IPS DF 4.7 (cell line): ENCODE measurements around the gene PPP1R16B.
"Not testable (repeated sequence)": the region's sequence is repeated elsewhere in the genome, so short reads cannot be mapped to it uniquely, and the experiment has no call there.

Experiments used
- DNase-seq: peaks from one replicate; pipeline ENCODE4 v3.0.0-alpha.2; 2013; ENCODE audit warnings: low spot score; ENCODE audit errors: extremely low read depth

PPP1R16B gene

DNA sequence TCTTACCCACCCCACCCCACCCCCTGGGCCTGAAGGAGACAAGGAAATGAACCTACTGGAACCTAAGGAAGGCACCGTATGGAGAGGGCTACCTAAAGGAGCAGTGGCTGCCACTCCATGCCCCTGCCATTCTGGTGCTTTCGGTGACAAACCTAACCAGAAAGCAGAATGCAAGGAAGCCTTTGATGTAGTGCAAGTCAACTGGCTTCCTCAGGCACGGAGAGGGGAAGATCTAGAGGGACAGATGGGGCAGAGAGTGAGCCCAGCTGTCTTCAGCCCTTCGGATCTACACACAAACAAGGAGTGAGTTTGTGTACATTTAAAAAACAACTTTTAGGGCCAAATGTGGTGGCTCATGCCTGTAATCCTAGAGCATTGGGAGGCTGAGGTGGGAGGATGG lies 39.5 kb downstream of the PPP1R16B start:
- DNase-seq = no peak

DNA sequence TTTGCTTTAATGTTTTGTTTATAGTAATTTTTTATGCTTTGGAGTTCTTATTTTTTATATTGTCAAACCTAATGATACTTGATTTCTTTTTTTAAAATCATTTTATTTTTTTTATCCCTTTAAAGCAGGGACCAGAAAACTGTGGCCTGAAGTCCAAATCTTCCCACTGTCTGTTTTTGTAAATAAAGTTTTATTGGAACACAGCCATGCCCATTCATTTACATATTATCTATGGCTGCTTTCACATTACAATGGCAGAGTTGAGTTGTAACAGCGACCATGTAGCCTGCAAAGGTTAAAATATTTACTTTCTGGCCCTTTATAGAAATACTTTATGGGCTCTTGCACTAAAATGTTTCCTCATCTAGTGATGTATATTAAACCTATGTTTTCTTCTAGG lies 42.3 kb downstream of the PPP1R16B start:
- no peak for DNase-seq

DNA sequence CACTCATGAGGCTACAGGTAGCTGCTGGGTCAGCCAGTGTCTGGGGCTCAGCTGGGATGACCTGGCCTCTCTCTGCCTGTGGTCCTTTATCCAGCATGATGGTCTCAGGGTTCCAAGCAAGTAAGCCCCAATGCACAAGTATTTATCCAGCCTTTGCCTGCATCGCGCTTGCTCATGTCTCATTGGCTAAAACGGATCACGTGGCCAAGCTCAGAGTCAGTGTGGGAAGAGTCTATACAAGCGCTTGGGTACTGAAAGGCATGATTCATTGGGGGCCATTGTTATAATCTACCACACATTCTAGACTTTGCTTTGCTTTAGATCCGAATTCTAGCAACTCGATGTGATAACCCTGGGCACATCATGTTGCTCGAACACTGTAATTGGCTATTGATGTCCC lies 48.3 kb downstream of the PPP1R16B start:
- DNase-seq = no peak

DNA sequence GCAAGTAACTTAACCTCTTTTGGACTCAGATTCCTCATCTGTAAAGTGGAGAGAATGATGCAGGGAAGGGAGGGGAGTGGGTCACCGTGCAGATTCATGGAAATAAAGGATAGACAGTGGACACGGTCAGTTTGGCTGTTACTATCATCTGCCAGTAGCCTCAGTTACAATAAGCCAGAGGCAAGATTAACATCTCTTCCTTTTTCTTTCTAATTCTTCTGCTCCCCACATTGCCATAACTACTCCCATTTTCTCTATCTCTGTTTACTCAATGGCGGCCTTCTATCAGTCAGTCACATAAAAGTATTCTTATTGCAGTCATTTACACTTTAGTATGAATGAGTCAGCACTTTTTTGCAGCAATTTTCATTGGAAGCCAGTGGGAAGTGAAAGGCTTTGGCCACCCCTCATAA lies 49.2 kb downstream of the PPP1R16B start:
- no peak for DNase-seq

DNA sequence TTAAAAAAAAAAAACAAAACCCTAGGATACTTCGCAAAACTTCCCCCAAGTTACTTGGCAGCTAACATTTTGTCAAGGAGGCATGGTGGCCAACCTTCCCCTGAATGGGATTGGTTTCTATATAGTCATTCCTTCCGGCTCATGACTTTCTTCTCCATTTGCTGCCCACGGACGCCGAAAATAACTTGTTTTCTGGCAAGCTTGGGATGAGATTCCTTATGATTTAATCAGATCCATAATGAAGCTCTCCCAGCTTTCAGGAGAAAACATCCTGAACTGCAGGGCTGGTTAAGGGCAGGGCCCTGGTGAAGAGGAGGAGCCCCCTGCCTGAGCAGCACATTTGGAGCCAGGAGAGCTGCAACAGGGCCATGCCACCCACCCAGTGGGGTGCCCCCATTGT lies 49.9 kb downstream of the PPP1R16B start:
- DNase-seq = no peak

DNA sequence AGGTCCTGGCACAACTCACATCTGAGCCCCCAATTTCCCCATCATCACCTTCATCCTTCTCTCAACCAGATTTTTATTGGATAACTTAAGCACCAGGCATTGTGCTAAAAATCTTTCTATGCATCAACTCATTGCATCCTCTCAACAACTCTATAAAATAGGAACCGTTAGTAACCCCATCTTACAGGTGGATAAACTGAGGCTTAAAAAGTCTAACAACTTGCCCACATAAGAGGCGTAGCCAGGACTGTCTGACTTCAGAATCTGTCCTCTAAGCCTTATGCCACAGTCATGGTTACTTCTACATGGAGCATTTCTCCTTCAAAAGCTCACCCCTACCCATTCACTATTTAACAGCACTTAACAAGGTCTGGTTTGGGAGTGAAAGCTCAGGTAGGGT lies 51.1 kb downstream of the PPP1R16B start:
- no peak for DNase-seq

DNA sequence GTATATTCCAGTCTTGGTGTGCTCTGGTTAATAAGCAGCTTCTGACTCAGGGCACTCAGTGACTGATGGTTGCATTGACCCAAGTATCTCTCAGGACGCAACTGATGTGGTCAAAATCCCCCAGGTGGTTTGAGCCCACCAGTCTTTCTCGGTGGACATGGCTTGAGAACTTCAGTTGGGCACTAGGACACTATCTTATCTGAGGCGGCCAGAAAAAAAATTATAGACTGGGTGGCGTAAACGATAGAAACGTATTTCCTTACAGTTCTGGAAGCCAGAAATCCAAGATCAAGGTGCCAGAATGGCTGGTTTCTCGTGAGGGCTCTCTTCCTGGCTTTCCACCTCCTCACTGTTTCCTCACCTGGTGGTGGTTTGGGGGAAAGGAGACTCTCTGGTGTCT lies 52.2 kb downstream of the PPP1R16B start:
- DNase-seq = no peak

DNA sequence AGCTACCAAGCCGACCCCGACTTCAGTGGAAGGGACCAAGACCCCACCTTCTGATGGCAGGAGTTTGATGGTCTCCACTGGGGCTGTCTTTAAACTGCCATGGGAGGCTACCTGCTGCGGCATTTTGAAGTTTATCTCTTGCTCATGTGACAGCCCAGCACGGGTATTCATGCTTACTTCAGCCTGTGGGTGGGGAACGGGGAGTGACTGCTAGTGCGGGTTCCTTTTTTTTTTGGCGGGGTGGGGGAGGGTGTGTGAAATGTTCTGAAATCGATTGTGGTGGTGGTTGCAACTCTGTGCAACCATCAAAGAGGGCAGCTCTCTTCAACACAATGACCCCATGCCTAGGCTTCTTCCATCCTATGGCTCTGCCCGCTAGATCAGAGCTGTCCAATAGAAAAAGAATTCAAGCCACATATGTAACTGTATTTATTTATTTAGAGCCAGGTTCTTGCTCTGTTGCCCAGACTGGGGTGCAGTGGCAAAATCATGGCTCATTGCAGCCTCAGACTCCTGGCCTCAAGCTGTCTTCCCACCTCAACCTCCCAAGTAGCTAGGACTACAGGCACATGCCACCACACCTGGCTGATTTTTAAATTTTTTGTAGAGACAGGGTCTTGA lies 53.7 kb downstream of the PPP1R16B start:
- DNase-seq = no peak

DNA sequence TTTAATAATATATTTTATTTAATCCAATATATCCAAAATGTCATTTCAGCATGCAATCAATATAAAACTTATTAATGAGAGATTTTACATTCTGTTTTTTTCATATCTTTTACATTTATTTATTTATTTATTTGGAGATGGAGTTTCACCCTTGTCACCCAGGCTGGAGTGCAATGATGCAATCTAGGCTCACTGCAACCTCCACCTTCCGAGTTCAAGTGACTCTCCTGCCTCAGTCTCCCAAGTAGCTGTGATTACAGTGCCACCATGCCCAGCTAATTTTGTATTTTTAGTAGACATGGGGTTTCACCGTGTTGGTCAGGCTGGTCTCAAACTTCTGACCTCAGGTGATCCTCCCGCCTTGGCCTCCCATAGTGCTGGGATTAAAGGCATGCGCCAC lies 54.4 kb downstream of the PPP1R16B start:
- DNase-seq = not testable (repeated sequence)

DNA sequence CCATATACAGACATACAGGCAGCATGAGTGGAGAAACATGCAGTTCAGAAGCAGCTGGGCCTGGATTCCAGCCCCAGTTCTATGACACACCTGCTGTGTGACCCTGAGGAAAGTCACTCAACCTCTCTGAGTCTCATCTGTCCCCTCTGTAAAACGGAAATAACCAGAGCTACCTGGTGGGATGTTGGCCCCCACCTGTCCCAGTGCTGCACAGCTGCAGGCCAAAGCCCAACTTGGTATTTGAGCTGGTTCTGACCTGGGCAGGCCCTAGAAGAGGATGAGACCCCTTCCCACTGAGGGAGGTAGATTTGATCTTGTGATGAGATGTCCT lies 55.5 kb downstream of the PPP1R16B start:
- no peak for DNase-seq

DNA sequence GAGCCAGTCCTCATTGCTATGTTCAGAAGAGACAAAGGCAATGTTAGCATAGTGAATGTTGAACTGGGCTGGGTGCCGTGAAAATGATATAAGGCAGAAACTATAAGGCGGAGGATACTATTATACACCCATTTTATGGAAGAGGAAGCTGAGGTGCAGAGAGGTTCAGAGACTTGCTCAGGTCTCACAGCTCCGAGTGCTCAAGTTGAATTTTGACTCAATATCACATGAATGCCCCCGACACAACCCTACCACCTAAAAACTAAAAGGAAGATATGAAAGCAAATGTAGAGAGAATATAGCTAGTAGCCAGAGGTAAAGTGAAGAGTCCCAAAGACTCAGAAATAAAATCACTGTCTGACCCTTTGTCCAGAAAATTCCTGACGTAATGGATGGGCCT lies 56.7 kb downstream of the PPP1R16B start:
- no peak for DNase-seq

DNA sequence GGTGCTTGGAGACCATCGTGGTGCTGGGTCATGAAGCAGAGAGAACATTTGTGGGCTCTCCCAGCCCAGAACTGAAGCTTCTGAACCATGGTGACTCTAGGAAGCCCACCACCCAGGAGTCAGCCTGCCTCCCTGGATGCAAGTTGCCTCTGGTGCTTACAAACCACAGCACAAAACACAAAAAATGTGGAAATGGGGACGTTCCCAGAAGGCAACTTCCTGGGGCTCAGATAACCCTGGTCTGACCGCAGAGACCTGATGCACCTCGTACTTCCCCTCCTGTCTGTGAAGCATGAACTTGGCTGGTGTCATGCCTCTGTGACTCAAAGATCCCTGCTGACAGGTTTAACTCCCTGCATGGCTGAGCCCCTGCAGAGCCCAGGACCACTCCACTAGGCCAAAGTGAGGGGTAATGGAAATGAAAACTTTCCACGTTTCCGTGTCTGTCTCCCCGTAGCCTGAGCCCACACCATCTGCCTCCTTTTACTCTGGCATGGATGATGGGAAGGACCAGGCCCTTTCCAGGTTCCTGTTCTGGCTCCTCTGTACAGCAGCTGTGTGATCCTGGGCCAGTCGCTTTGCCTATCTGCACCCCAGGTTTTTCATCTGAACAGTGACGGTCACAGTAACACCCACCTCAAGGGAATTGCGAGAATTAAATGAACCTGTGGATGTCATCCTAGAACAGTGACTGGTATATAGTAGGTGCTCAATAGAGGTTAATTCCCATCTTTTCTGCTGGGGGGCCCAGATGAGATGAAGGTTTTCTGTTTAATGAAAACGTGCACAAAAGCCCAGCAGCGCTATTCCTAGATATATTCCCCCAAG lies 57.7 kb downstream of the PPP1R16B start:
- no peak for DNase-seq

DNA sequence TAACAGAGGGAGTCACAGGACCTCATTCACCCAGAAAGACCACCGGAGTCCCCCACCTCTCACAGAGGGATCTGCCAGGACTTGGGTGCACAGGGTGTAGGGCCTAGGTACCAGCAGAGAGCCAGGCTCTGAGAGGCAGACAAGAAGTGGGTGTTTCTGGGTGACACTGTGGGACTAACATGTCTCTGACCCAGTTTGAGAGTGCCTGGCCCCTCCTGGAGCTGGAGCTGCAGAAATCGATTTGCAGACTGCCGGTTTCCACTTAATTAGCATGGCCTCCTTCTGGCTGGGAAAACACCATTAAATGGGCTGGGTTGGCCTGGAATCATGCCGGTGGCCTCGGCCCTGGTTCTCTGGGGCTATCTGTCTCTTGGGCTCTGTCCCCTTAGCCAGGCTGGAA lies 59.2 kb downstream of the PPP1R16B start:
- no peak for DNase-seq

DNA sequence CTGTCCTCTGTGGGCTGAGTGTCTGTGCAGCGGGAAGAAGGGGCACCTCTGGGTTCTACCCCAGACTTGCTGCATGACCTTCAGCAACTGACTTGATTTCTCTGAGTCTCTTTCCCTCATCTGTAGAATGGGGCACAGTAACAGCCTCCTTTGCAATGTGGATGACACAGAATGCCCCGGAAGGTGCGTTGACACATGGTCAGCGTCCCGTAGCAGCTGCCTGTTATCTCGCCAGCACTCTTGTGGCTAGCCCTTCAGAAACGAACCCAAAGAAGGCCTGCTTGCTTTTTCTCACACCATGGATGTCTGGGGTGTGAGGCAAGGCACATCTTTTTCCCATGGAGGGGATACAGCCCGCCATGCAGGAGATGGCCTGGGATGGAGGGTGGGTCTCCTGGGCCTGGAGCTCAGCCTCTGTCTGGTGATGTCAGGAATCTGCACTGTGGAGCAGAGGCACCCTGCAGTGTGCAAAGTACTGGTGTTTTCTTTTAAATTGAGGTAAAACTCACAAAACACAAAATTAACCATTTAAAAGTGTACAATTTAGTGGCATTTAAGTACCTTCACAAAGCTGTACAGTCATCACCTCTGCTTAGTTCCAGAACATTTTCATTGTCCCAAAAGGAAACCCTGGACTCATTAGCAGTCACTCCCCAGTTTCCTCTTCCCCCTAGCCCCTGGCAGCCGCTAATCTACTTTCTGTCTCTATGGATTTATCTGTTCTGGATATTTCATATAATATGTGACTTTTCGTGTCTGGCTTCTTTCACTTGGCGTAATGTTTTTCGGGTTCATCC lies 61.0 kb downstream of the PPP1R16B start:
- DNase-seq = no peak

DNA sequence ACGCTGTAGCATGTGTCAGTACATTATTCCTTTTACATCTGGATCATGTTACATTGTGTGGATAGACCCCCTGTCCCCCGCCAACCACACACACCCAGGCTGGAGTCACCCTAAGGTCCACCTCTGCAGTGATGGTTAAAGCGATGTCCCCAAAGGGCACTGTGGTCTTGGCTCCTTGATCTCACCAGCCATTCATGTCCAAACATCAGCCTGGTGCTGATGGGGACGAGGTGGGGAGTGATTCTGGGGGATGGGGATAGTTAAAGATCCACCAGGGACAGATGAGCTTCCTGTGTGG lies 61.5 kb downstream of the PPP1R16B start:
- DNase-seq = no peak

DNA sequence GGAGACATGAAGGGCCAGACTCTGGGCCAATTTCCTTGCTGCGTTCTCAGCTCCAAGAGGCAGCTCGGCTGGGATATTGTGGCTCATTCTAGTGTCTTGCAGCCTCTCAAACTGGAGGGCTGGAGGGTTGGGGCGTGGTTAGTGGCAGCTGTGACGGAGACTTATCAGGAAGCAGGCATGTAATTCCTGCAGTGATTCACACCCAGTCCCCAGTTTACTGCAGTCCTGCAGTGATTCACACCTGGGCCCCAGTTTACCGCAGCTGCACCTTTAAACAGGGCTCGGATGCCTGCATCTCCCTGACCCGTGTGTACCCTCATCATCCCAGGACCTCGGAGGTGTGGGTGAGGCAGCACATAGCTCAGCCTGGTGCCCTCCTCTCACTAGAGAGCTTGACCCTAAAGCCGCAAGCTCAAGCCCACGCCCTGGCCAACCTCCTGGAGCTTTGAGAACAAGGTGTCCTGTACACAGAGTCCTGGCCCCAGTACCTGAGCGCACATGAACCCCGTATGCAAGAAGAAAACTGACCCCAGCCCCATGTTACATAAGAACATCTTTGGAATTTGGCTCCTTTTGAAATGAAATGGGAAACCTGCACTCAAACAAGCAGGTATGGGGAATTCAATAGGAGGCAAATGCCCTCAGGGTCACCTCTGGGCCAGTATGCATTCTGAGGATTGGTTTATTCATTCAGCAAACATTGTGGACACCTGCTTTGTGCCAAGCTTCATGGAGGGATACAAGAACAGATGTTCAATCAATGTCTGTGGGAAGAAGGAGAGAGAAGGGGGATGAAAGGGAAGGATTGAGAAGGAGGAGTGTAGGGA lies 65.4 kb downstream of the PPP1R16B start:
- DNase-seq = no peak

DNA sequence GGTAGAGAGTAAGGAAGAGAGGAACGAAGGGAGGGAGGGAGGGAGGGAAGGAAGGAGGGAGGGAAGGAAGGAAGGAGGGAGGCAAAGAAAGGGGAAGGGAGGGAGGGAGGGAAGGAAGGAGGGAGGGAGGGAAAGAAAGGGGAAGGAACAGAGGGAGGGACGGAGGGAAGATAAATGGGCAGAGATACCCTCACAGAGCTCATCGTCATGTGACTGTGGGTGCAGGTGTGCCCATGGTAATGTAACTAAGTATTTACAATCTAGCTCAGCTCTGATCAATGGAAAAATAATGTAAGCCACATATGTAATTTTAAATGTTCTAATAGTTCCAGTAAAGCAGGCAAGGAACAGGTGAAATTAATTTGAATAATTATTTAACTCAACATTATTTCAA lies 66.1 kb downstream of the PPP1R16B start:
- no peak for DNase-seq

DNA sequence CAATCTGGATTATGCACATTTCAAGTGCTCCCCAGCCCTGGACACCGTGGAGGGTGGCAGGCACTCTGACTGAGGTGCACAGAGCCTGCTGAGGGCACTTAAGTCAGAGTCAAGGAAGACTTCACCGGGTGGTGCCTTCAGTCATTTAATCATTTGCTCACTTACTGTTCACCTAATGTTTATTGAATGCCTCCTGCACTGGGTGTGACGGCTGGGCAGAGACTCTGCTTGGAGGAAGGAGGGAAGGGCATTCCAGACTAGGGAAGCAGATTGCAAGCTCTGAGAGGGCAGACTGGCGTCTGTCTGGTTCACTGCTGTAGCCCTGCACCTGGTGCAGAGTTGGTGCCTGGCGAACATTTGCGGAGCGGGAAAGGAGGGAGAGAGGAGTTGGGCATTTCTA lies 66.5 kb downstream of the PPP1R16B start:
- DNase-seq = no peak

DNA sequence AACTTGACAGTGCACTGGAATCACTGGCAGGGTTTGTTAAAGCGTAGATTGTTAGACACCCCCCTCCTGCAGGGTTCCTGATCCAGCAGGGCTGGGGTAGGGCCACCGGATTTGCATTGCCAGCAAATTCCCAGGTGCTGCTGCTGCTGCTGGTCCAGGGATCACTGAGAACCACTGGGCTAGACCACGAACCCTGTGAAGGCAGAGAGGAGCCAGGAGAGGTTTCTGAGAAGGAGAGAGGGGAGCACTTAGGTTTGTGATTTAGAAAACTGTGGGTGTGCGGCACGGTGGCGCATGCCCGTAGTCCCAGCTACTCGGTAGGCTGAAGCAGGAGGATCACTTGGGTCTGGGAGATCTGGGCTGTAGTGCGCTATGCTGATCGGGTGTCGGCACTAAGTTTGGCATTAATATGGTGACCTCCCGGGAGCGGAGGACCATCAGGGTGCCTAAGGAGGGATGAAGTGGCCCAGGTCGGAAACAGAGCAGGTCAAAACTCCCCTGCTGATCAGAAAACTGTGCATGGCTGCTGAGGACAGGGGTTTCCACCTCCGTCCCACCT lies 67.1 kb downstream of the PPP1R16B start:
- DNase-seq = no peak

DNA sequence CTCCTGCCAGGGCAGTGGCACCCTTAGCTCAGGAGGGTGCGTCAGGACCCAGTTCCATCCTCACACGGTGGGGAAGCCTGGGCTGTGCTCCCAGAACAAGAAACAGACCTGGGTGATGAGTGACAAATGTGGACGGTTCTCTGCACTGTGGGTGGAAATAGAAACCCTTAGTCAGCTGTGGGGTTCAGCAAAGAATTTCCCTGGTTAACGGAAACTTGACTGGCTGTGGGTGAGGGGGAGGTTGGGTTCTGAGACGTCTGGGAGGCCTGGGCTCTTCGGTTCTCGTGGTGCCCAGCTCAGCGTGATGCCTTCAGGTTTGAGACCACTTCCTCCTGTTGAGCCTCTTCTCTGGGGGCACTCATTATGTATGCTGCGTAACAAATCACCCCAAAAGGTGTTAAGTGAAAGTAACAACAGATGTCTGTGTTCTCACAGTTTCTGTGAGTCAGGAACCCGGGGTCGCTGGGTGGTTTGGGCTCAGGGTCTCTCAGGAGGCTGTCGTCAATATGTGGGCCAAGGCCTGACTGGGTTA lies 67.6 kb downstream of the PPP1R16B start:
- no peak for DNase-seq

DNA sequence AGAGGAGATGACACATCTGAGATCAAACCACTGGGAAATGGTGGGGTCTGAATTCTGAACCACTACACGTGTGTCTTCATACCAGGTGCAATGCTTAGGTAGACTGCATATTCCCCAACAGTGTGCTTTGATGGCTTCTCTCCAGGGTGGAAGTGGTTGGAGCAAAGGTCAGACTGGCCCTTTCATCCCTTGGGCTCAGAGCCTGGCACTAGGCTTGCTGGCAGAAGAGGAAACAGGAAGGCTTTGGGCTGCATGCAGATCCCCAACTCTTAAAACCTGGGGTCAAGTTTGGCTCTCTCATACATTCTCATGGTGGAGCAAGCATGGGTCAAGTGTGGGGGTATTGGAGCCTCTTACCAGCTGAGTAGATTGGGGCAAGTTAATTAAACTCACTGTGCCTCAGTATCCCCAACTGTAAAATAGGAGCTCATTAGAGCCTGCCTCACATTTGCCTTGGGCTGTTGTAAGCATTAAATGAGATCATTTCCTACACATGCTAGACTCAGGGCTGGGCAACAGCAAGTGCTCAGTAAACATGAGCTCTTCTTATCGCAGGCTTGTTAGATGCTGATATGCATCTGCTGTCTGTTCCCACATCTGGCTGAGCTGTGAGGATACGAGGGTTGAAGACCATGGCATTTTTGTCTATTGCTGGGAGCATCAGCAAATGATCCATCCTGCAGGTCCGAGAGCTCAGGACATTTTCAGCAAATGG lies 69.1 kb downstream of the PPP1R16B start:
- DNase-seq = no peak
